OCI-M2 (cell line): ENCODE data around the gene UNC5B.

ENCODE experiments used
- DNase-seq: peaks from one replicate; lab custom pipeline; 2025; ENCODE audit not compliant: unreplicated experiment; lab: John Stamatoyannopoulos, UW

The UNC5B gene

GRCh38 chr10:71314694-71315225 is 102.4 kb downstream of the UNC5B start:
- DNase-seq: no peak

GRCh38 chr10:71316056-71316785 is 103.9 kb downstream of the UNC5B start:
- no peak for DNase-seq

- DNase-seq: no peak
Observed at GRCh38 chr10:71316786-71317160, 104.4 kb downstream of the UNC5B start.

GRCh38 chr10:71317739-71318138 is 105.4 kb downstream of the UNC5B start:
- no peak for DNase-seq

DNA sequence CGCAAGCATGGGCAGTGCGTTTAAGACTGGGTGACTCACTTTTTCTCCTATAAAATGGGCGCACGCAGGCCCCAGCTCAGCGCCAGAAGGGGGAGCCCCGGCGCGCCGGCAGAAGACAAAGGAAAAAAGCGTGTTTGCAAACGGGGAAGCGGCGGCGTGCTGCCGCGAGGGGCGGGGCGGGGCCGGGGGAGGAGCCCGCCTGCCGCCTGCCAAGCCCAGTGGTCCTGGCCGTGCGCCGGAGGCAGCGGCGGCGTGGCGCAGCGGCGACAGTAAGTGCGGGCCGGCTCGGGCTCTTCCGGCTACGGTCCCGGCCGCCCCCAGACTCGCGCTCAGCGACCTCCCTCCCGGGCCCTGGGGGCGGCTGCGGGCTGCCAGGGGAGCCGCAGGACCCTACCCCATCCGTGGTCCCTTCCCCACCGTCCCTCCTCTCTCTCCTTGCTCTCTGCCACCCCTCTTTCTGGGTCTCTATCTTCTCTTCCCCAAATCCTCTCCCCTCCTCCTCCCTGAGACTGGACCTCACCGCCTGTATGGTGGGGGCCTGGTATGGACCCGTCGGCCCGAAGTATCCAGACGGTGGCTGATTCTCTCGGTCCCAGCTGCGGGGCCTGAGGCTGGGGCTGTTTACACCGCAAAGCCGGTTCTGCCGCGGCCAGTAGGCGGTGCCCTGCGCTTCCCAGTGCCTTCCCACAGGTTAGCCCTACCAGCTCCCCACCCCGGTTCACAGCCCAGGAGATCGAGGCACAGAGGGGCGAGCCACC is 106.9 kb downstream of the UNC5B start, which contains the start of gene SLC29A3:
Gene SLC29A3, plus strand, starts transcription at position 218 of the 758 bp plus-strand sequence. Its CDS starts 51 bp downstream, at position 269.
- no peak for DNase-seq

DNA sequence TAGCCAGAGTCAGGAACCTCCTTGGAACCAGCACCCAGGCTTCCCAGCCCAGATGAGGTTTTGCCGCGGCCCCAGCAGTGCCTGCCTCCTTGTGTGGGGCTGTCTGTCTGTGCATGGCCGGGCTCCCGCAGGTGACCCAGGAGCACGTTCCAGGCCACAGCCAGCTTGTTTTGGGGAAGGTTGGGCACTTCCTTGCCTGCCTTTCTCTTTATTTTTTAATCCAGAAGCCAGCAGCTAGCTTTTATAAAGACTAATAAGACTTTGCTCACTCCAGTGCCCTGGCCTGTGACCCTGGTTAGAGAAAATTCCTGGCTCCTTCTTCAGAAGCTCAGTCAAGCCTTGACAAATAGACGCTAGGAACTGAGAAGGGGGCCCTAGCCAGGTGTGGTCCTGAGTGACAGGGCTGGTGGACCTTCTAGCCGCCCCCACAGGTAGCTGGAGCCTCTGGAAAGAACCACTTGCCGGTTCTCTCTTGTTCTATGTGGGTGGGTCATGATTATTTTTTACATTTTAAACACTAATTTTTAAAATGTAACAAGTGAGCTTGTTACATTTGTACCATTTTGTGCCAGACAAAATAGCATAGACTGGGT is 107.5 kb downstream of the UNC5B start:
- no peak for DNase-seq

- DNase-seq: no peak
Observed at GRCh38 chr10:71320592-71320991, 108.2 kb downstream of the UNC5B start.

- DNase-seq: no peak
Observed at GRCh38 chr10:71321386-71321785, 109.0 kb downstream of the UNC5B start.

- no peak for DNase-seq
Observed at GRCh38 chr10:71323407-71323806, 111.0 kb downstream of the UNC5B start.

DNA sequence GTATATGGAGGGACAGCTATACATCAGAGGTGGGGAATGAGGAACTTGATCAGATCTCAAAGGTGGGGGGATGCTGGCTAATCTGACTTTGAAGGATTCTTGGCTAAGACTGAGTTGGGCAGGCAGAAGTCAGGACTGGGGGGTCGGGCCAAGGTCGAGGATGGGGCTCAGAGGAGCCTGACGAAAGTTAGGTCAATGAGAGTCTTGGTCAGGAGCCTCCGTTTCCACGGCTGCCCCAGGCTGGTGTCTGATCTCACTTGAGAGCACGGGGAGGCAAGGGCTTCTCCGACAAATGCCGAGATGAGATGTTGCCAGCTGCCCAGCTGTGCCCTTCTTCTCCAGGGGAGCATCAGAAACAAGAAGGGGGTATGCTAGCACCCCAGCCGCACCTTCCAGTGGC is 112.4 kb downstream of the UNC5B start:
- DNase-seq: no peak

DNA sequence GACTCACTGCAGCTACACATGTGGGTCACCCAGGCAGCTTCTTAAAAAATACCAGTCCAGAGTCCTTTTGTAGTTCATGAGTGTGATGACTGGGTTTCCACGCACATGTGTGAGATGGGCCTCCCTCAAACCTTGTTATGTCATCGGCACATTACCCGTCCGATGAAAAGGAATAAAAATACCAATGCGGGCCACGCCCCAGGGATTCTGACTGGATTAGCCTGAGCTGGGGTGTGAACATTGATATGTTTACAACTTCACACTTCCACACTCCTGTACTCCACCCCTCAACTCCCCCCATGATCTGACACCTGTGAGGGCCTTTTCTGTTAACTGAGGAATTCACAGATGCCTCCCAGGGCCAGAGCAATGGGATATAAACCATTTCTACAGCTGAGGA is 112.9 kb downstream of the UNC5B start:
- no peak for DNase-seq

GRCh38 chr10:71326464-71326881 is 114.1 kb downstream of the UNC5B start:
- no peak for DNase-seq

- no peak for DNase-seq
Observed at GRCh38 chr10:71330789-71331404, 118.5 kb downstream of the UNC5B start.

DNA sequence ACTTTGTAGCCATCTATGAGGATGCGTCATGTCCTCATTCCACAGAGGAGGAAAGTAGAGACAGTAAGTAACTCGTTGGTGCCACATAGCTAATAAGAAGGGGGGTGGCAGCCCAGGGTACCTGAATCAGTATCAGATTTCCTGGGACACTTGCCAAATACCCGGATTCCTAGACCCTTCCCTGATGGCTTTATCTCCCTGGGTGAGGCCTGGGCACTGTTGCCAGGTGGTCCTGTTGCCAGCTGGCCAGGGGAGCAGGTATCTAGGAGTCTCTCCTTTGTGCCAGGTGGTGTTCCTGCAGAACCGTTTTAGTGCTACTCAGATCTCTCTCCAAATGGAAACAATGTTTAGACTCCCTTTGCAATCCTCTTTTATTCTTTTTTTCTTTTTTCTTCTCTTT is 119.4 kb downstream of the UNC5B start:
- DNase-seq: no peak

GRCh38 chr10:71332466-71332865 is 120.1 kb downstream of the UNC5B start:
- no peak for DNase-seq

- no peak for DNase-seq
Observed at GRCh38 chr10:71333129-71333887, 120.9 kb downstream of the UNC5B start.

DNA sequence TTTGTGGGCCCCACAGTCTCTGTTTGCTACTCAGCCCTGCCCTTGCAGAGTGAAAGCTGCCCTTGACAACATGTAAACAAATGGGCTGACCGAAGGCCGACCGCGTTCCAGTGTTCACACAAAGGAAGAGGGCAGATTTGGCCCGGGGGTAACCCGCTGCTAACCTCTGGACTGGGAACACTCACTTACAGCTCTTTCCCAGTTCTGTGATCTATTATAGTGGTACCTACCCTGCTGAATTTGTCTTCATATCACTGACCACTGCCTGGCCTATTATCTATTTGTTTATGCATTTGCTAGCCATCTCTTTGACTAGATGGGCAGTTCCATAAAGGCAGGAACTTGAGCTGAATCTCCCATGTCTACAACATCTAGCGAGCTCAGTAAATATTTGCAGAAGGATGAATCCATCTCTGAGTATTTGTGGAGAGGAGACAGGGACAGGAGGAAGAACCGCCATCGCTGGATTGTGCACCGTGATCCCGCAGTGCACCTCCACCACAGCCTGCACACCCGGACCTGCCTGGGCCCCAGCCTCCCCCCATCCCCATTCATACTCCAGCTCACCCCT is 121.9 kb downstream of the UNC5B start:
- no peak for DNase-seq

- DNase-seq: no peak
Observed at GRCh38 chr10:71335173-71335708, 122.9 kb downstream of the UNC5B start.

GRCh38 chr10:71336632-71337031 is 124.3 kb downstream of the UNC5B start:
- no peak for DNase-seq

- no peak for DNase-seq
Observed at GRCh38 chr10:71337219-71337701, 124.9 kb downstream of the UNC5B start.
